ENCODE data around the gene ISM2. TPM values are rescaled to one million over a fixed set of nuclear protein-coding genes. Genes with fewer than 3 reads are reported as not detected.
A peak's percentile ranks its signal among the peaks of the same experiment; 100 is the strongest.
"Not testable (repeated sequence)": the region's sequence is repeated elsewhere in the genome, so short reads cannot be mapped to it uniquely, and the experiment has no call there.

ISM2 gene
- total RNA-seq, 3 donors from 2014 or later: 0.32 to 0.59 TPM; not detected in 1

GRCh38 chr14:77543240-77543551 lies 44.6 kb upstream of the ISM2 start:
- no peaks in the 10 kb centered on the region for H3K36me3 ChIP-seq
- no peaks in the 10 kb centered on the region for H3K4me1 ChIP-seq
- no peak overlapping the region for H3K4me3 ChIP-seq
- no peak for TF ChIP-seq POLR2A (IDR thresholded peaks at IDR 0.05)
- no peak for TF ChIP-seq POLR2AphosphoS5 (IDR thresholded peaks at IDR 0.05)
- TF ChIP-seq, protein P1, sequence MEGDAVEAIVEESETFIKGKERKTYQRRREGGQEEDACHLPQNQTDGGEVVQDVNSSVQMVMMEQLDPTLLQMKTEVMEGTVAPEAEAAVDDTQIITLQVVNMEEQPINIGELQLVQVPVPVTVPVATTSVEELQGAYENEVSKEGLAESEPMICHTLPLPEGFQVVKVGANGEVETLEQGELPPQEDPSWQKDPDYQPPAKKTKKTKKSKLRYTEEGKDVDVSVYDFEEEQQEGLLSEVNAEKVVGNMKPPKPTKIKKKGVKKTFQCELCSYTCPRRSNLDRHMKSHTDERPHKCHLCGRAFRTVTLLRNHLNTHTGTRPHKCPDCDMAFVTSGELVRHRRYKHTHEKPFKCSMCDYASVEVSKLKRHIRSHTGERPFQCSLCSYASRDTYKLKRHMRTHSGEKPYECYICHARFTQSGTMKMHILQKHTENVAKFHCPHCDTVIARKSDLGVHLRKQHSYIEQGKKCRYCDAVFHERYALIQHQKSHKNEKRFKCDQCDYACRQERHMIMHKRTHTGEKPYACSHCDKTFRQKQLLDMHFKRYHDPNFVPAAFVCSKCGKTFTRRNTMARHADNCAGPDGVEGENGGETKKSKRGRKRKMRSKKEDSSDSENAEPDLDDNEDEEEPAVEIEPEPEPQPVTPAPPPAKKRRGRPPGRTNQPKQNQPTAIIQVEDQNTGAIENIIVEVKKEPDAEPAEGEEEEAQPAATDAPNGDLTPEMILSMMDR (IDR thresholded peaks at IDR 0.05): no peak
- H3K9me3 ChIP-seq: no peaks in the 10 kb centered on the region
- H3K27ac ChIP-seq: peak overlapping the region; percentile 7 to 59
- DNase-seq (ENCODE audit: low spot score in 2 of 2): no peak
- intact Hi-C loops (cut with DNase I; ENCODE audit: low total_unique reads): no loop called here
- H3K27me3 ChIP-seq: no peaks in the 10 kb centered on the region

DNA sequence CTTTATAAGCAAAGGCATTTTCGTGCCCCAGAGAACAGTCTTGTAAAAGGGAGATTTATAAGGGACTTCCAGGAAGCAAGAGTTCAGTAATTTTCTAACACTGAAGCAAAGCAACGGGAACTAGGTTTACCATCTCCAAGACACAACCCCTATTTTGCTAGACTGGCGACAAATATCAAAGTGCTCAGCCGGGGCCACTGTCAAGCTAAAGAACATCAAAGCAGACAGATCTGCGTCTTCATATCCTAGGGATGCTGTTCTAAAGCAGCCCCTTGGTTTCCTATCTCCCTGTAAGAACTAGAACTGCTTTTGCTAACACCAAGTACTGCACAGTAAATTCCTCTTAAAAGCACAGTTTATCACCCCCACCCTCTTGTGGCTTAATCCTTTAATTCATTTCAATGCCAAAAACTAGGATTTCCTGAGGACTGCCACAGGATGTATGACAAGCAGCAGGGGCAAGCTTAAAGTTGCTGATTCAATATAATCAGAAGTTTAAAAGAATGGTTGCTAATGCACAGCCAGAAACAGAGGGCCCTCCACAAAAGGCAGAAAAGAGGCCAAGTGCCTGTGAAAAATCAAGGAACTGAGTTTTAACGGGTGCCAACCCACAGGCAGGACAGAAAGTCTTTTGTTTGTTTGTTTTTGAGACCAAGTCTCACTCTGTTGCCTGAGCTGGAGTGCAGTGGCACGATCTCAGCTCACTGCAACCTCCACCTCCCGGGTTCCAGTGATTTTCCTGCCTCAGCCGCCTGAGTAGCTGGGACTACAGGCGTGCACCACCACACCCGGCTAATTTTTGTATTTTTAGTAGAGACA lies 44.0 kb upstream of the ISM2 start:
- Histone ChIP-seq H3K27ac (peak overlapping the region; percentile 7 to 59), H3K9me3 (no peaks in the 10 kb centered on the region), H3K4me3 (no peak overlapping the region), H3K4me1 (no peaks in the 10 kb centered on the region), H3K27me3 (no peaks in the 10 kb centered on the region), H3K36me3 (no peaks in the 10 kb centered on the region)
- no peak for DNase-seq (ENCODE audit: low spot score in 2 of 2)
- TF ChIP-seq POLR2AphosphoS5 (IDR thresholded peaks at IDR 0.05): no peak
- TF ChIP-seq, protein P1 (IDR thresholded peaks at IDR 0.05): no peak
- TF ChIP-seq POLR2A (IDR thresholded peaks at IDR 0.05): no peak
- intact Hi-C loops (cut with DNase I; ENCODE audit: low total_unique reads): no loop called here

- Histone ChIP-seq H3K36me3 (no peaks in the 10 kb centered on the region), H3K27ac (no peak overlapping the region), H3K9me3 (no peaks in the 10 kb centered on the region), H3K4me3 (no peak overlapping the region), H3K27me3 (no peaks in the 10 kb centered on the region), H3K4me1 (no peaks in the 10 kb centered on the region)
- DNase-seq (ENCODE audit: low spot score in 2 of 2): no peak
- TF ChIP-seq, protein P1 (IDR thresholded peaks at IDR 0.05): no peak
- TF ChIP-seq POLR2A (IDR thresholded peaks at IDR 0.05) (no peak), POLR2AphosphoS5 (IDR thresholded peaks at IDR 0.05) (no peak)
- intact Hi-C loops (cut with DNase I; ENCODE audit: low total_unique reads): no loop called here
Observed at GRCh38 chr14:77541905-77542304, 43.3 kb upstream of the ISM2 start.

DNA sequence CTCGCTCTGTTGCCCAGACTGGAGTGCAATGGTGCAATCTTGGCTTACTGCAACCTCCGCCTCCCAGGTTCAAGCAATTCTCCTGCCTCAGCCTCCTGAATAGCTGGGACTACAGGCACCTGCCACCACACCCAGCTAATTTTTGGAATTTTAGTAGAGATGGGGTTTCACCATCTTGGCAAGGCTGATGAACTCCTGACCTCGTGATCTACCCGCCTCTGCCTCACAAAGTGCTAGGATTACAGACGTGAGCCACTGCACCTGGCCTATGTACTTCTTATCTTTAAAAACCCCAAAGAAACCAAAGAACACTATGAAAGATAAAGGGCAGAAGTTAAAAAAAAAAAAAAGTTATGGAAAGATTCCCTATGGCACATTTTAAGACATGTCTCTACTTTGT lies 38.3 kb upstream of the ISM2 start:
- H3K27me3 ChIP-seq; H3K4me3 ChIP-seq; H3K4me1 ChIP-seq; H3K27ac ChIP-seq; DNase-seq (ENCODE audit: low spot score in 2 of 2); H3K36me3 ChIP-seq; H3K9me3 ChIP-seq; intact Hi-C loops (cut with DNase I; ENCODE audit: low total_unique reads): not testable (repeated sequence)

DNA sequence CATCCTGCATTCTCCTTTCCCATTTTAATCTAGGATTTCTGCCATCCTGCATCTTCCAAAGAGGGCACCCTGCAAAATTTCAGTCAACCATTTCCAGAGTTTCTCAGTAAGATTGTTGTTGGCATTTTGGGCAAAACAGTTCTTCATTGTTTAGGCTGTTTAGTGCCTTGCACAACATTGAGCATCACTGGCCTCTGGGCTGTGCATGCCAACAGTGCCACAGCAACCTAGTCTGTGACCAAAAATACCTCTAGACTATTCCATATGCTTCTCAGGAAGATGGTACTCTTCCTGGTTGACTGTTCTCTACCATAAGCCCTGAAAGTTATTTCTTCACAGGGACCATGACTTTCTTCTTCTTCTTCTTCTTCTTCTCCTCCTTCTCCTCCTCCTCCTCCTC lies 32.5 kb upstream of the ISM2 start:
- TF ChIP-seq POLR2A (IDR thresholded peaks at IDR 0.05) (no peak), POLR2AphosphoS5 (IDR thresholded peaks at IDR 0.05) (no peak)
- TF ChIP-seq, protein P1 (IDR thresholded peaks at IDR 0.05): no peak
- H3K4me3 ChIP-seq: no peak overlapping the region
- H3K9me3 ChIP-seq: no peaks in the 10 kb centered on the region
- H3K27ac ChIP-seq: no peak overlapping the region
- no peaks in the 10 kb centered on the region for H3K36me3 ChIP-seq
- no peaks in the 10 kb centered on the region for H3K4me1 ChIP-seq
- intact Hi-C loops (cut with DNase I; ENCODE audit: low total_unique reads): no loop called here
- DNase-seq (ENCODE audit: low spot score in 2 of 2): no peak
- H3K27me3 ChIP-seq: no peaks in the 10 kb centered on the region
